Keratinocyte (primary cell): ENCODE results near the gene METTL27.
"Not testable (repeated sequence)": the region's sequence is repeated elsewhere in the genome, so short reads cannot be mapped to it uniquely, and the experiment has no call there.

Experiments used
- EZH2 ChIP-seq: IDR thresholded peaks from one replicate; pipeline ENCODE4 v1.6.1; 2012; ENCODE audit warnings: inconsistent platforms, mild to moderate bottlenecking, low read length, moderate library complexity
- TF ChIP-seq, protein P1 (sequence below), 3 experiments: IDR thresholded peaks in 1 of 3; conservative IDR thresholded peaks in 1 of 3; optimal IDR thresholded peaks in 1 of 3; 2 replicates in 2 of 3; 3 replicates in 1 of 3; pipeline versions ENCODE3 to v1.5.1; 2011; ENCODE audit warnings: low read length in 3 of 3, mild to moderate bottlenecking in 3 of 3, moderate library complexity in 2 of 3, control low read depth in 1 of 3, inconsistent platforms in 1 of 3; ENCODE audit not compliant: insufficient read depth in 2 of 3; ENCODE audit errors: extremely low read depth in 1 of 3

DNA sequence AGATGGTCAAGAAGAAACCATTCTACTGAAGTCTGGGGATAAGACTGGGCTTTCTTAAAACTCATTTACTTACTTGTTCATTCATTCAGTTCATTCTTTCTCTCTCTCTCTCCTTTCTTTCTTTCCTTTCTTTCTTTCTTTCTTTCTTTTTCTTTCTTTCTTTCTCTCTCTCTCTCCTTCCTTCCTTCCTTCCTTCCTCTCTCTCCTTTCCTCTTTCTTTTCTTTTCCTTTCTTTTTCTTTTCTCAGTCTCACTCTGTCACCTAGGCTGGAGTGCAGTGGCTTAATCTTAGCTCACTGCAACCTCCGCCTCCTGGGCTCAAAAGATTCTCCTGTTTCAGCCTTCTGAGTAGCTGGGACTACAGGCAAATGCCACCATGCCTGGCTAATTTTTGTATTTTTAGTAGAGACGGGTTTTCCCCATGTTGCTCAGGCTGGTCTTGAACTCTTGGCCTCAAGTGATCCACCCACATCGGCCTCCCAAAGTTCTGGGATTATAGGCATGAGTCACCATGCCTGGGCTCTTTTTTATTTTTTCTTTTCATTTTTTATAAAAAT is 42.6 kb upstream of the METTL27 start:
- TF ChIP-seq, protein P1, sequence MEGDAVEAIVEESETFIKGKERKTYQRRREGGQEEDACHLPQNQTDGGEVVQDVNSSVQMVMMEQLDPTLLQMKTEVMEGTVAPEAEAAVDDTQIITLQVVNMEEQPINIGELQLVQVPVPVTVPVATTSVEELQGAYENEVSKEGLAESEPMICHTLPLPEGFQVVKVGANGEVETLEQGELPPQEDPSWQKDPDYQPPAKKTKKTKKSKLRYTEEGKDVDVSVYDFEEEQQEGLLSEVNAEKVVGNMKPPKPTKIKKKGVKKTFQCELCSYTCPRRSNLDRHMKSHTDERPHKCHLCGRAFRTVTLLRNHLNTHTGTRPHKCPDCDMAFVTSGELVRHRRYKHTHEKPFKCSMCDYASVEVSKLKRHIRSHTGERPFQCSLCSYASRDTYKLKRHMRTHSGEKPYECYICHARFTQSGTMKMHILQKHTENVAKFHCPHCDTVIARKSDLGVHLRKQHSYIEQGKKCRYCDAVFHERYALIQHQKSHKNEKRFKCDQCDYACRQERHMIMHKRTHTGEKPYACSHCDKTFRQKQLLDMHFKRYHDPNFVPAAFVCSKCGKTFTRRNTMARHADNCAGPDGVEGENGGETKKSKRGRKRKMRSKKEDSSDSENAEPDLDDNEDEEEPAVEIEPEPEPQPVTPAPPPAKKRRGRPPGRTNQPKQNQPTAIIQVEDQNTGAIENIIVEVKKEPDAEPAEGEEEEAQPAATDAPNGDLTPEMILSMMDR (optimal IDR thresholded peaks at IDR 0.05 in 1 of 3, IDR thresholded peaks at IDR 0.05 in 1 of 3, conservative IDR thresholded peaks at IDR 0.05 in 1 of 3; ENCODE audit: extremely low read depth in 1 of 3, insufficient read depth in 2 of 3, low read length in 3 of 3): not testable (repeated sequence)
- TF ChIP-seq EZH2: not testable (repeated sequence)
